ENCODE data around the gene DPEP3. TPM values are rescaled to one million over a fixed set of nuclear protein-coding genes. Genes with fewer than 3 reads are reported as not detected.
"Not testable (repeated sequence)": the region's sequence is repeated elsewhere in the genome, so short reads cannot be mapped to it uniquely, and the experiment has no call there.

Gene DPEP3
- total RNA-seq, 1 donor from 2014 or later, result not detected

DNA sequence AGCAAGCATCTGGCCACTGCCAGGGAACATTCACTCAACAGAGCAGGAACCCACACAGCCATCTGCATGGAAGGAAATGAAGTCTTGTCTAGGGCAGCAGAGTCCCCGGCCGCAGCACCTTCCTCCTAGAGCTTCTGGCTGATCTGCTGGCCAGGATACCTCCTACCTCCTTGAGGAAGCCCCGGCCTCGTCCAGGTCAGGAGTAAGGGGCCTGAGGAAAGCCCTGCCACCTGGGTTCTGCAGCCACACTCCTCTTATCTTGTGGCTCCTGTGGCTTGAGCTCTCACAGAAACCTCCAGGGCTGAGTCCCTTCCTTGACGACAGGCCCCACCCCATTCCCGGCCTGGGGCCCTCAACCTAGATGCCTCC lies 13.7 kb upstream of the DPEP3 start:
- not testable (repeated sequence) for DNase-seq (ENCODE audit: extremely low read depth, low read depth, low spot score)

DNA sequence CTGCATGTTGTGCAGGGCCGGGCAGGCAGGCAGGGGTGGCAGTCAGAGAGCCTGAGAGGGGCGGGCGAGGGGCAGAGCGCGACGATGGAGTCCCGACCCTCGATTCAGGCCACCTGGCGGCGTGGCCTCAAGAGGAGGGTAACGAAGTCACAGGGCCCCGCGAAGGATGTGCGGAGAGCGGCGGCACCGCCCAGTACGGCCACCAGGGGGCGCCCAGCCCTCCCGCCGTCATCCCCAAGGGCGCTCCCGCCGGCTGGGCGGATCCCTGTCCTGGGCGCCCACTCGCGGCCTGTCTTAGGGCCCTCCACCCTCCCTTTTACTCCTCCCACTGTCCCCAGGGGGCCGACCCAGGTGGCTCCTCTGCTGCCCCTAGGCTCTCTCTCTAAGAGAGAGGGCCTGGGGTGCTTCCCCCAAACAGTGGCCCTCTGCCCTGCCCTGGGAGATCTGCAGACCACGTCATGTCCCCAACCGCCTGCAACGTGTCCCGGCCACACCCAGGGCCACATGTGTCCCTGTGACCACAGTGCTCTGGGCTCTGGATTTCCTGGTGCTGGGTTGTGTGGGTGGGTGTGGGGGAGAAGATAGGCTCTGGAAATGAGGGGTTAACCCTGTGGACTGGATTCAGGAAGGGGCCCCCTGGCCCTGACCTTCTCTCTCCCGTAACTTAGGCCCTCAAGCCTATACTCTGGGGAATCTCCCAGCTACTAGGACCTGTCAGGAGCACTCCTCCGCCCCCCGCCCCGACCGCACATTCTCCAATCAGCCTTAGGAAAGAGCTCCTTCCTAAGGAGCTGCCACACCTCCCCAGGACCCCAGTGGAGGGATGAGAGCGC lies 13.1 kb upstream of the DPEP3 start:
- no peak for DNase-seq (ENCODE audit: extremely low read depth, low read depth, low spot score)

DNA sequence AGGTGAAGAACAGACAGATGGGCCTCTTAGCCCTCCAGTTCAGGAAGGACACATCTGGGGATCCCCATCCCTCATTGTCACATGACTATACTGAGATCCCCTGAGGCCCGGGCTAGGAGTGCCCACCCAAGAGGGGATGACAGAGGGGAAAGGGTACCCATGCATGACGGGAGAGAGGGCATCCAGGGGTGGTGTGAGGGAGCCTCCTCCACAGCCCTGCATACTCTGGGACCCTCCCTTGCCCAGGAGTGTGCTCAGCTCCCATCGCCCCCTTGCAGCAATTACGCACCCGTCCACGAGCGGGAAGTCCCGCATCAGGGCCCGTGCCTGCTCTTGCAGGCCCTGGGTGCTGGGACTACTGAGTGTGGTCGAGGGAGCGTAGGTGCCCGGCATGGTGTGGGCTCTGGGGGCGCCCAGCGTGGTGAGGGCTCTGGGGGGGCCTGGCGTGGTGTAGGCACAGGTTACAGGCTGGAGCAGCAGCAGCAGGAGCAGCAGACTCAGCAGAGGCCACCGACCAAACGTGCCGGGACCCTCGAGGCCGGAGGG lies 12.4 kb upstream of the DPEP3 start:
- no peak for DNase-seq (ENCODE audit: extremely low read depth, low read depth, low spot score)

DNA sequence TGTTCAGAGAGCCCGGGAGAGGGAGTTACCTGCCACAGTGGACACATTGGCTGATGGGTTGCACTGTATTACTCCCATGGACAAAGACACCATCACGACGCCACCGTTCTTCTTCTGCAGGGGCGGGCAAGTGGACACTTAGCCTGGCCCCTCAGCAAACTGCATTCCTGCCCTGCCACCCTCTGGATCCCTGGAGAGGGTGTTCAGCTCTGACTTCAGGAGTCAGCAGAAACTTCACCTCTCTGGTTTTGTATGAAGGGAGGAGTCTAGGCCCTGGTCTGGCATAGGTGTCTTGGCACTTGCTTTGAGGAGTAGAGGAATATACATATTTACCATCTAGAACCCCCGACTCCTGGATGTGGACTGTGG lies 9.7 kb upstream of the DPEP3 start:
- no peak for DNase-seq (ENCODE audit: extremely low read depth, low read depth, low spot score)

DNA sequence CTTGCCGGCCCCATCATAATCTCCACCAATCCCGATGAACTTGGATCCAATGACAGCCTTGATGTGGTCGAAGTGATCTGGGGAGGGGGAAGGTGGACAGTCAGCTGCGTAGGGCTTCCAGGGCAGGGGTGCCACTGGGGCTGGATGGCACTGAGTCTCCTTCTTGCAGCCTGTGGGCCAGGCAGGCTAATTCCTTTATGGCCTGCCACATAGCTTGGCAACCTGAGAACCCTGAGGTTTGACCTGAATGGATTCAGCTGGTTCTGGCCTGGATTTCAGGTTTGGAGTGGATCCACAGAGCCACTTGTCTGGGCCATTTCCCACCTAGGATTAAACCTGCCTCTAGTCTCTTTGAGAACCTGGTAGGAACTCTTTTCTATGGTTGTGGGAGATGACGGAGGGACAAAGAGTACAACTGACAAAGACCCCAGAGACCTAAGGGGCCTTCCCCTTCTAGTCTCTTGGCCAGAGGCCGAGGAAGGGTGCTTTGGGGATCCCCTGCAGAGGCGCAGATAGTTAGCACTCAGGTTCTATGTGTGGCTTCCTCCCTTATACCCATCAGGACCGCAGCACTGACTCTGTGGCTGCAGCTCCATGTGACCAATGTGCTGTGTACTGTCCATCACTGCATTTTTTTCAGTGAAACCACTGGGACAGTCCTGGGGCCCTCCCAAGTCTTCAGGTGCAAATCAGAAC lies 9.2 kb upstream of the DPEP3 start:
- no peak for DNase-seq (ENCODE audit: extremely low read depth, low read depth, low spot score)

DNA sequence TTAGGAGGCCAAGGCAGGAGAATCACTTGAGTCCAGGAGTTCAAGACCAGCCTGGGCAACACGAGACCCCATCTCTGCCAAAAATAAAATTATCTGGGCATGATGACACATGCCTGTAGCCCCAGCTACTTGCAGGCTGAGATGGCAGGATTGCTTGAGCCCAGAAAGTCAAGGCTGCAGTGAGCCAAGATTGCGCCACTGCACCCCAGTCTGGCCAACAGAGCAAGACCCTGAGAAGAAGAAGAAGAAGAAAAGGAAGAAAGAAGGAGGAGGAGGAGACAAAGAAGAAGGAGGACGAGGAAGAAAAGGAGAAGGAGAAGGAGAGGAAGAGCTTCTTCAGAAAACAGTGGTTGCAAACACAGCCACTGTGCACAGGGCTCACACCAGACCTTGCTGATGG lies 8.4 kb upstream of the DPEP3 start:
- DNase-seq (ENCODE audit: extremely low read depth, low read depth, low spot score), result no peak

DNA sequence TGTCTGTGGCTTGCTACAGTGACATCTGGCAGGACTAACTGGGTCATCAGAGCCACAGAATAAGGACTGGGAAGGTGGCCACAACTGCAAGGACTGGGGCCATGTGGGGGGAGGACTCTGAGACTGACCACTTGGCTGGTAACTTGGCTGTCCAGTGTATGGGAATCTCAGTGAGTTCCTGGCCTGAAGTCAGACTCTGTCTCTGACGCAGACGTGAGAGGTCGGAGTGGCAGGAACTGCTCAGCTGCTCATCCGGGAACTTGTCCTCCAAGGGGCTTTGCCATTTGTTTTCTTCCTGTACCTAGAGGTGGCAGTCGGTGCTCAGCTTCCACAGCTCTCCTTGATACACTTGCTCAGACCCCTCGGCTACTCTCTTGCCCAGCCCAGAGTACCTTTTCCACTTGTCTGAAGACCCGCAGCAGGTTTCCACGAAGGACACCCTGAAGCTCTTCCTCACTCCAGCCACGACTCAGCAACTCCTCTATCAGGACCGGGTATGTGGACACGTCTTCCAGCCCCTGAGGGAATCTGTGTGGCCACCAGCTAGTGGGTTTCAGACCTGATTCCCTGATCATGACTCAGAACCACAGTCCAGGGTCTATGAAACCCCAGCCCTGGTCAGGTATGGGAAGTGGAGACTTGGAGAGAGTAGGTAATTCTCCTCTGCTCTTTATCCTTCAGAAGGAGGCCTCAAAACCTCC lies 7.3 kb upstream of the DPEP3 start:
- no peak for DNase-seq (ENCODE audit: extremely low read depth, low read depth, low spot score)

DNA sequence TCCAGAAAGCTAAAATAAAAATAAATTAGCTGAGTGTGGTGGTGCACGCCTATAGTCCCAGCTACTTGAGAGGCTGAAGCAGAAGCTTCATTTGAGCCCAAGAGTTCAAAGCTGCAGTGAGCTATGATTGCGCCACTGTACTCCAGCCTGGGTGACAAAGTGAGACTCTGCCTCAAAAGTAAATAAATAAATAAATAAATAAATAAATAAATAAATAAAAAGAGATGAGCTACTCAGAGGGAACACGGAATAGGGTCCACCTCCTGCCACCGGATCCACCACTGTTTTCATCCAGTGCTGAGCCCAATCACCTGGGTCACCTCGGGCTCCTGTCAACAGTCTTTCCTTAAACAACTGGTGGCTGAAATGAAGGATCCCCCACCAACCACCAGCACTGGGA lies 6.7 kb upstream of the DPEP3 start:
- no peak for DNase-seq (ENCODE audit: extremely low read depth, low read depth, low spot score)

DNA sequence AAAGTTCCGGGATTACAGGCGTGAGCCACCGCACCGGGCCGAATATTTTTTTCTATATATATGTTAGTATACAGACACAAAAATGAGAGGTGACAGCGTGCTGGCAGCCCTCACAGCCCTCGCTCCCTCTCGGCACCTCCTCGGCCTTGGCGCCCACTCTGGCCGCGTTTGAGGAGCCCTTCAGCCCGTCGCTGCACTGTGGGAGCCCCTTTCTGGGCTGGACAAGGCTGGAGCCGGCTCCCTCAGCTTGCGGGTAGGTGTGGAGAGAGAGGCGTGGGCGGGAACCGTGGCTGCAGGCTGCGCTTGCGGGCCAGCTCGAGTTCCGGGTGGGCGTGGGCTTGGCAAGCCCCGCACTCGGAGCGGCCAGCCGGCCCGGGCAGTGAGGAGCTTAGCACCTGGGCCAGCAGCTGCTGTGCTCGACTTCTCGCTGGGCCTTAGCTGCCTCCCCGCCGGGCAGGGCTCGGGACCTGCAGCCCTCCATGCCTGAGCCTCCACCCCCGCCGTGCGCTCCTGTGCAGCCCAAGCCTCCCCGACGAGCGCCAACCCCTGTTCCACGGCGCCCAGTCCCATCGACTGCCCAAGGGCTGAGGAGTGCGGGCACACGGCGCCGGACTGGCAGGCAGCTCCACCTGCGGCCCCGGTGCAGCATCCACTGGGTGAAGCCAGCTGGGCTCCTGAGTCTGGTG lies 1.9 kb upstream of the DPEP3 start:
- DNase-seq (ENCODE audit: extremely low read depth, low read depth, low spot score), result no peak

DNA sequence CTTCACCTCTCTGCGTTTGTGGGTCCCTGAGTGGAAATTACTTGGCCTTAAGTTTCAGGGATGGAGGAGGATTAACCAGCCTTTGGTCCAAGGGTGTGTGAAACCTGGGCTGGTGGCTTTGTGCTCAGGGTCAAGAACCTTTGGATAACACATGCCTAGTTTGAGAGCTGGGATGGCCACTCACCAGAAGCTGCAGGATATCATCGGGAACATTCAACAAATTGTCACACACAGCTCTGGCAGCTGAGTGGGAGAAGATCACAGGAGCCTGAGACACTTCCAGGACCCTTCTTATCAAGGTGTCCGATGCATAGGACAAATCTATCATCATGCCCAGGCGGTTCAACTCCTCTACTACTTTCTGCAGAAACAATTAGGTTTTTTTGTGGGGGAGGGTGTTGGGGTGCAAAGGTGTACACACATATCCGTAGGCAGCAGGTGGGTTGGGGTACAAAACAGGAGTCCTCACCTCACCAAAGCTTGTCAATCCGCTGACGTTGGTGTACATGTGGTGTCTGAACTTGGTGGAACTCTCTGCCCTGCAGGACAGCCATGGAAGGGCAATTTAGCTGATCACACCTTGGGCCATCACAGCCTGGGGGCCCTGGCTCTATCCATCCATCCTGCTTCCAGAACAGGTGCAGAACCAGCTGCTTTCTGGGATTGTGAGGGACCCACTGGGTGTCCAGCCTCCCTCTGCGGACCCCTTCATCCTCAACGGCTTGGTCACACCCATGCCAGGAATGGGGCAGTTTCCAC lies 2.7 kb downstream of the DPEP3 start:
- no peak for DNase-seq (ENCODE audit: extremely low read depth, low read depth, low spot score)

DNA sequence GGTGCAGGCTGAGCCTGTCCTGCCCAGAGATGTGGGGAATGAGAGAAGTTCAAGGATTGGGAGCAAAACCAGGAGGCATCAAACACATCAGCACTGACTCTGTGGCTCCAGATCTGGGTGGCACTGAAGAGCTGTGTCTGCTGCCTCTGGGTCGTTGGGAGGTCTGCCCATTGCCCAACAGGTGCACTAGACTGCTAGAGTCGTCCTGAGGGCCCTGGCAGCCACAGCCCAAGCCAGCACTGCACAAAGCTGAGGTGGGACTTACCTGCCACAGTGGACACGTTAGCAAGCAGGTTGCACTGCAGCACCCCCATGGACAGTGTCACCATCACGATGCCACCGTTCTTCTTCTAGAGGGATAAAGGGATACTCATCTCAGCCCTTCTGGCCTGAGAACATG lies 3.3 kb downstream of the DPEP3 start:
- DNase-seq (ENCODE audit: extremely low read depth, low read depth, low spot score), result no peak

DNA sequence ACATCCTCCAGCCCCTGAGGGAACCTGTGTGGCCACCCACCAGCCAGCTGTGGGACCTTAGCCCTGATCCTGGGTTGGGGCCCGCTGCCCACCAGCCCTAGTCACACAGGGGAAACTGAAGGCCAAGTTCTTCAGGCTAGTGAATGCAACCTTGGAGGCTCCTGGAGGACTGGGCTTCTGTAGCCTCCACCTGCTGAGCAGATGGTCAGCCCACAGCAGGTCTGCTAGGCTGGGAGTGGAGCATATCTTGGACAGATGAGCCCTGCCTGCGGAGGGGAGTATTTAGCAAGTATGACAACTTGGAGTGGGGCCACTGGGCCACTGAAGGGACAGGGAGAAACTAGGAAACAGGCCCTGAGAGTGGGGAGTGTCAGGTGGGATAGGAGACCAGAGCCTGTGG lies 4.1 kb downstream of the DPEP3 start:
- no peak for DNase-seq (ENCODE audit: extremely low read depth, low read depth, low spot score)

DNA sequence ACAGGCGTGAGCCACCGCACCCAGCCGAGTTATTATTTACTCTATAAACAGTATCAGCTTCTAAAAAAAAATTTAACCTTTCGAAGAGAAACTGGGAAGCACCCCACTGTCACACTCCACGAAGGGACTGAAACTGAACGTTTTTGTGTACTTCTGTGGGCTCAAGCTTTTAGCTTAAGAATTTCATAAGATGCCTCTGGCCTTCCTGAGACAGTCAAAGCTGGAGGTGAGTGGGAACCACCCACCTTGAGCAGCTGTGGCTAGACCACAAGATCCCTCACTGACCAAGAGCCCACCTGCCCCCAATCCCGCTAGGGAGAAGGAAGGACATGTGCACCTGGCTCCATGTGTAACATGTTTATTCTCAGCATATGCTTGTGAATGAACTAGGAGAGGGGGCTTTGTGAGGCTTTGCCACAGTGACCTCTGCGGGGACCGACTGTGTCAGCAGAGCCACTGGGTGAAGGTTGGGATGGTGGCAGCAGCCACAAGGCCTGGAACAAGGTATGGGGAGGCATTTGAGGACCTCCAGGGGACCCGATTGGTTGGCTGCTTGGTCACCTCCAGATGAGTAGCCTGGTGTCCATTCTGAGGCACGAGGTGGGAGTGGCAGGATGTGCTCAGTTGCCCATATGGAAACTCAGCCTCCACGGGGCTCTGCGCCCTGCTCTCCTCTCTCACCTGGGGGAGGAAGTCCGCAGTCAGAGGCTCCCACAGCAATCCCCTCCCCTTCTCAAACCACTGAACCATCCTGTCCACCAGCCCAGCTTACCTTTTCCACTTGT lies 4.8 kb downstream of the DPEP3 start:
- DNase-seq (ENCODE audit: extremely low read depth, low read depth, low spot score), result no peak

DNA sequence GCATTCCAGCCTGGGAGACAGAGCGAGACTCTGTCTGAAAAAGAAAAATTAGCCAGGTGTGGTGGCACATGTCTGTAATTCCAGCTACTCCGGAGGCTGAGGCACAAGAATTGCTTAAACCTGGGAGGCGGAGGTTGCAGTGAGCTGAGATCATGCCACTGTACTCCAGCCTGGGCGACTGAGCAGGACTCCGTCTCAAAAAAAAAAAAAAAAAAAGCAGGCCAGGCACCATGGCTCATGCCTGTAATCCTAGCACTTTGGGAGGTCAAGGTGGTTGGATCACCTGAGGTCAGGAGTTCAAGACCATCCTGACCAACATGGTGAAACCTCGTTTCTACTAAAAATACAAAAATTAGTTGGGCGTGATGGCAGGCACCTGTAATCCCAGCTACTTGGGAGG lies 8.0 kb downstream of the DPEP3 start:
- DNase-seq (ENCODE audit: extremely low read depth, low read depth, low spot score), result not testable (repeated sequence)

DNA sequence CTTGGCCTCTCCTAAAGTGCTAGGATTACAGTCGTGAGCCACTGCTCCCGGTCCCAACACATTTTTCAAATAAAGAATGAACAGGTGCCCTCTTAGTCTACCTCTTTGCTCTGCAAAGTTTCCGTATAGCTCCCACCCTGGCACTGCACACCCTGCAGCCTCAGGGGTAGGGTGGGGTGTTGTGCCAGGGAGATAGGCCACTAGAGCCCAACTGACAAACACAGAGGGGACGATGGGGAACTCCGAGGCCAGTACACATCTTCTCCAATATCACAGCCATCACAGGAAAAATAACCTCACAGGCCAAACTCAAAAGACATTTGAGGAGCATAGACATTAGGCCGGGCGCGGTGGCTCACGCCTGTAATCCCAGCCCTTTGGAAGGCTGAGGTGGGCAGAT lies 9.2 kb downstream of the DPEP3 start:
- no peak for DNase-seq (ENCODE audit: extremely low read depth, low read depth, low spot score)

DNA sequence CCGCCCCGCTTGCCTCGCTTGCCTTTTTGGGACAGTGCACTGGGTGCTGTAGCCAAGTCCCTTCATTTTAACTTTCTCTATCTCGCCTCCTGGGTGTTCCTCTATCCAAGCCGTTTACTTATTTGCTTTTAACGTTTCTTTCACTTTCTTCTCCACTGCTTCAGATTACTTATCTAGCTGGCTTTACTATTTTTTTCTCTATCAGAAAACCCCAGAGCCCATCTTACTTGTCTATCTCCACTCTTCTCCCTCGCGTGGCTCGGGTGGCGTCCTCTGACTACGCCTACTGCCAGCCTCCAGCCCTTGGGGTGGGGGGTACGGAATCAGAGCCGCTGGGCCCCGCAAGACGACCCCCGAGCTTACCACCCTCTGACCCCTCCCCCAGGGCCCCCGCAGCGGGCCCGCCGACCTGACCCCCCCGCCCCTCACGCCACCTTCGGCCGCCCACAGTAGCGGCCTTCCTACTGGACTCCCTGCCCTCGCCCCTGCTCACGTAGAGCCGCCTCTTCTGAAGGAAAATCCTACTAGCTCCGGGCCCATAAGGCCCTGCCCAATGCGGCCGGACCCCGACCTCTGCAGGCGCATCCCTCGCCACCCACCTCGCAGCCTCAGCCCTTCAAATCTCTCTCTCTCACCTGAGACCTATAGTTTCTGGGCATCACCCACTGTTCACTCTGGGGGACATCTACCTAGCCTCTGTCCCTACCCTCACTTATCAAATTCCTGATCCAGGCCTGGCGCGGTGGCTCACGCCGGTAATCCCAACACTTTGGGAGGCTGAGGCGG lies 10.9 kb downstream of the DPEP3 start:
- DNase-seq (ENCODE audit: extremely low read depth, low read depth, low spot score), result no peak

DNA sequence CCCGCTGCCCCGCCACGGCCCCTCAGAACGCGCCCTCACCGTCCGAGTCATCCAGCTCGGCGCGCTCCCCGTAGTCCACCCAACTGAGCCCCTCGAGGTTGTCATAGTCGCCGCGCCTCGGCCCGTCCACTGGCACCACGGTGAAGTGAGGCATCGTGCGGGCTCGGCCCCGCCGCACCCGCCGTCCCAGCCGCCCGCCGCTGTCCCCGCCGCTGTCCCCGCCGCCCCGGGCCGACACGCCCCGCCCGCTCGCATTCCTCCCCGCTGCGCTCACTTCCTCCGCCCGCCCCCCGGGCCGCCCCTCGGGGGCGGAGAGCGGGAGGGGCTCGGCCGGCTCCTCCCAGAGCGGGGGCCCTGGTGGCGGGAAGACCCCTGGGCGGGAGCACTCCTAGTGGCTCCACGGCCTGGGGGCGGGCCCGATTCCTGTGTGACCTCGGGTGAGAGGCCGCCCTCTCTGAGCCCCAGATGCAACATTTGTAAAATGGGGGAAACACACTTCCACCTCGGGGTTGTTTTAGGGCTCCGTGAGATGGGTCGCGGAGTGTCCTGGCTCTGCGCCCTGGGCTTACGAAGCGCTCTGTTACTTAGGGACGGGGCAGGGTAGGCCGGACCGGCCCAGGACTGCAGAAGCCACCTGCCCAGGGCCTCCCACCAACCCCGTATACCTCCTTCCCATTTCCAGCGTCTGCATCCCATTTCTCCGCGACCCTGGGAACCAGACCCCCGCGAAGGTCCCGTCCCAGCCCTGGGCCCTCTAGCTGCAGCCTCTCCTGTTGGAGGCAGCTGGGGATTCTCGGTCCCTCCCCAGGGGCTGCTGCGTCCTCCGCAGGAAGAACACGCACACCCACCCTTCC lies 11.7 kb downstream of the DPEP3 start, which contains the start of gene SLC12A4:
Gene SLC12A4, minus strand, starts transcription at position 238 of the 854 bp plus-strand sequence. Its CDS starts 84 bp downstream, at position 154.
- DNase-seq (ENCODE audit: extremely low read depth, low read depth, low spot score), result no peak

DNA sequence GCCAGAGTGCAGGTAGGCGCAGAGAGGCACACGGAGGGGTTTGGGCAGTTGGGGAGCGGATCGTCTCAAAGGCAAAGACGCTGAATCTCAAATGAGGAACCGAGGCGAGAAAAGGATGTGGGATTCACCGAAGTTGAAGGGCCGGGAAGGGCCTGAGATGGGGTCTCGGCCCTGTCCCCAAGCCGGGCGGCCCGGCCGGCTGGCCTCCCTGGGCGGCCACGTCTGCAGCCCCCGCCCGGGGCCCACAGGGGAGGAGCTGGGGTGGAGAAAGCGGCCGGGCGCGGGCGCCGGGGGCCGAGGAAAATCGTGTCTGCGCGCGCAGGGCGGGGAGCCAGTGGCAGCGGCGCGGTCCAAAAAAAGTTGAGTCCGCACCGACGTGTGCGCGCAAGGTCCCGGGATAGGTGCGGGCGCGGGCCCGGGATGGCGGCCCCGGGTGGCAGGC lies 12.3 kb downstream of the DPEP3 start:
- DNase-seq (ENCODE audit: extremely low read depth, low read depth, low spot score), result no peak
